GM12892 (cell line): ENCODE measurements around the gene ERGIC2. TPM values are rescaled to one million over a fixed set of nuclear protein-coding genes. Genes with fewer than 3 reads are reported as not detected.

Experiments
- DNase-seq: peaks from one replicate; pipeline ENCODE4 v3.0.0; 2011; ENCODE audit not compliant: insufficient read length
- FAIRE-seq: peaks from 2 replicates; lab custom pipeline; 2011; peaks lifted over from hg19 to GRCh38; lab: Jason Lieb, UNC
- POLR2A ChIP-seq: IDR thresholded peaks from 2 replicates; pipeline ENCODE4 v1.6.1; 2011; ENCODE audit warnings: low read depth, low read length, control low read depth
- POLR2AphosphoS5 ChIP-seq: IDR thresholded peaks from 2 replicates; pipeline ENCODE4 v1.6.1; 2011; ENCODE audit warnings: low read depth, low read length, control low read depth
- TAF1 ChIP-seq: IDR thresholded peaks from 2 replicates; pipeline ENCODE4 v1.6.1; 2011; ENCODE audit warnings: low read depth, mild to moderate bottlenecking, control low read depth, low read length, borderline replicate concordance
- polyA plus RNA-seq: library from polyadenylated mRNA; unstranded; fragments of >200 nt; gene quantifications from one replicate; pipeline ENCODE4 v1.2.1, GENCODE V29; 2012; ENCODE audit warnings: missing spikeins, inconsistent platforms; ENCODE audit not compliant: missing spikeins

ERGIC2 gene, protein sequence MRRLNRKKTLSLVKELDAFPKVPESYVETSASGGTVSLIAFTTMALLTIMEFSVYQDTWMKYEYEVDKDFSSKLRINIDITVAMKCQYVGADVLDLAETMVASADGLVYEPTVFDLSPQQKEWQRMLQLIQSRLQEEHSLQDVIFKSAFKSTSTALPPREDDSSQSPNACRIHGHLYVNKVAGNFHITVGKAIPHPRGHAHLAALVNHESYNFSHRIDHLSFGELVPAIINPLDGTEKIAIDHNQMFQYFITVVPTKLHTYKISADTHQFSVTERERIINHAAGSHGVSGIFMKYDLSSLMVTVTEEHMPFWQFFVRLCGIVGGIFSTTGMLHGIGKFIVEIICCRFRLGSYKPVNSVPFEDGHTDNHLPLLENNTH
- polyA plus RNA-seq, result 49.4 TPM

DNA sequence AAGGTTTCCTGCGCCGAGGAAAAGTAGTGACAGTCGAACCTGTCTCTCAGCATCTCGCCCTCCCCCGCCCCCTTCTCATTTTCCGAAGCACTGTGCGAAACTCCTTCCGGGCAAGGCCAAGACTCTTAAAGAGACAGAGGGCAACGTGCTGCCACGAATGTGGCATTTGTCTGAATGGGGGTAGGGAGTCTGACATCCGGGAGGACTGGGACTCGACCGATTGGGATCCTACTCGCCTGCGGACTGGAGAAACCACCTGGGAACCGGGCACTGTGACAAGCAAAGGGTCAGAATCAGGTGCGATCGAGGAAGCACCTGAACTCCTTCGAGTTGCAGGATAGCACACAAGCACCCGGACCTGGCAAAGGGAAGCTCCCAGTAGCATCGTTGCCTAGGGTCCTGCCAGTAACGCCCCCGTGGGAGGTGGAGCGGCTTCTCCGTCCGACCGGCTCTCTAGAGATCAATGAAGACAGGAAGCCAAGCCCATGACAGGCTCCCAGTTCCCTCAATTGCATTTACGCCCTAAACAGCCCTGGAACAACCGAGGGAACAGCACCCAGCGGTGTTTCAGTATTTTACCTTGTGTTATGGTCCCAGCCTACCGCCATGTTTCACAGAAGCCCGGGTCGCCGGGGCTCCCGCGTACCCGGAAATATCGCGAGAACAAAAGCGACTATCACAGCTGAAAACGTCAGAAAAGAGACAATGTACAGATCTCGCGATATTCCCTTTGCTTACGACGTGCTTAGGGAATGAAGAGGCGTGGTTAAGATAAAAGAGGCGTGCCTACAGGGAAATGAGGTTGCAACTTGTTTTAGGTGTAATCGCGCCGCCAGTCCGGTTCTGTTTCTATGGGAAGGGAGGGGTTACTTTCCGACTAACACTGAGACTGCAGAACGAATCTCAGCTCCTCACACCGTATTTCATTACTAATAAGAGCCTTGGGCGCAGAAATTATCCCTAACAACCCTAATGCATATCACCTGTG is at the start of gene ERGIC2:
ERGIC2 (minus strand) TSS at position 637 of the 988 bp plus-strand sequence. CDS start 9,539 bp downstream, outside the sequence.
- TF ChIP-seq TAF1, result peak; percentile 55
- peak; percentile 56 for TF ChIP-seq POLR2A
- TF ChIP-seq POLR2AphosphoS5, result peak; percentile 83
- DNase-seq (peak; percentile 47), FAIRE-seq (peak; percentile 89)

- FAIRE-seq (no peak), DNase-seq (no peak)
- TF ChIP-seq POLR2A (no peak), TAF1 (no peak)
These were observed 49.7 kb upstream of the ERGIC2 start for GRCh38 chr12:29430716-29431044.

DNA sequence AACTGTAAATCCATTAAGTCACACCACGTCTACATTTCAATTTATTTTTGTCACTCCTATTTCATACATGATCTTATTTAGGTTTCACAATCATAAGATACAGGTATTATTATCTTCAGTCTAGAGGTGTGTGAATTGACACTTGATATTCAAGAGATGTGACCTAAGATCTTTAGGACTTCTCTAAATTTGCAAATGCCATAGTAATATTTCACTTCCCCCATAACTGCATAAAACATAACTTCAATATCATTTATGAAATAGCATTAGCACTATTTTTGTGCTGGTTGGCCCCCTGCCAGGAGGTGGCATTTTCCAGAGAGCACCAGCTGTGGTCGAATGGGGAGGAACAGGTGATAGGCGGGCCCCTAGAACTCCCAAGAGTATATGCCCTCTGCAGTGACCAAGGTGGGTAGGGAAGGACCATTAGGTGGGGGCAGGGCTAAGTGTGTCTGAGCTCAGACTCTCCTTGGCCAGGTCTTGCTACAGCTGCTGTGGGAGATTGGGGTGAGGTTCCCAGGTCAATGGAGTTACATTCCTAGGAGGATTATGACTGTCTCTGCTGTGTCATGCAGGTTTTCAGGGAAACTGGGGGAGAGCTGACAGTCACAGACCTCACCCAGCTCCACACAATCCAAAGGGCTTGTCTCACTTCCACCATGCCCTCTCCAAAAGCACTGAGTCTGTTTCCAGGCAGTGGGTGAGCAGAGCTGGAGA is 49.2 kb upstream of the ERGIC2 start:
- DNase-seq, result no peak
- no peak for FAIRE-seq
- no peak for TF ChIP-seq POLR2AphosphoS5
- TF ChIP-seq POLR2A, result no peak
- no peak for TF ChIP-seq TAF1

- FAIRE-seq (no peak), DNase-seq (no peak)
- TF ChIP-seq TAF1, result no peak
- no peak for TF ChIP-seq POLR2AphosphoS5
- TF ChIP-seq POLR2A, result no peak
These were observed 47.7 kb upstream of the ERGIC2 start for GRCh38 chr12:29428633-29429032.

DNA sequence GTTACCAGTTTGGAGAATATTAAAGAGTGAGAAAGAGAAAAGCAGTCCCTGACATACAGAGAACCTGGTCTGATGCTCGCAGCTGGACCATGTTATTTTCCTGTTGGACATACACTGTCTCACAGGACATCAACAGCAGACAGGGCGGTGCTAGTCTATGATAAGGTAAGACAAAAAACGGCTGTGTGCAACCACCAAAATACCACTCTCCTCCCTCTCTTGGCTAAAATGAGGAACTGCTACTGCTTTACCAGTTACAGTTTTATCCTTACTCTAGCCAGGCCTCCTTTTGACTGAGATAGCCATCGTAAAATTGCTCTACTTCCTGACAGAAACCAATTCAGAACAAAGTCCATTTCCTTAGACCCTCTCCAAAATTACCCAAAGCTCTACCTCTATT is 47.0 kb upstream of the ERGIC2 start:
- peak; percentile 0 for DNase-seq
- TF ChIP-seq POLR2A, result no peak
- TF ChIP-seq TAF1, result no peak
- no peak for TF ChIP-seq POLR2AphosphoS5
- FAIRE-seq, result peak; percentile 81

GRCh38 chr12:29426498-29426897 is 45.5 kb upstream of the ERGIC2 start:
- no peak for FAIRE-seq
- TF ChIP-seq POLR2A (no peak), TAF1 (no peak), POLR2AphosphoS5 (no peak)
- no peak for DNase-seq

DNA sequence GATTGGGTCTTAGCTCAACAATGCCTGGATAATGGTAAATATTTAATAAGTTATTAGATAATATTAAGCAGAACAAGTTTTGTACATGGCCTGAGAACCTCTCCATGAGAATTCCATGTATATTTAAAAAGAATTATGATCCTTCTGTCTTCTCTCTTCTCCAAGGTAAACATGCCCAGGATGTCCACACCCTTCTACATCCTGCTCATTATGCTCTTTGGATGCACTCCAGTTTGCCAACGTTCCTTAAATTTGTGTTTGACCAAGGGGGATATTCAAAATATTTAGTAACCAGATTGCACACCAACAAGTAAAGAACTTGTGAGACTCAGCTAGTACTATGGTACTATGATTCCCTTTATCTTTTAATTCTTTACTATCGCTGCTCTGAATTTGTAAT is 44.8 kb upstream of the ERGIC2 start:
- FAIRE-seq (no peak), DNase-seq (no peak)
- TF ChIP-seq TAF1, result no peak
- no peak for TF ChIP-seq POLR2AphosphoS5
- TF ChIP-seq POLR2A, result no peak

GRCh38 chr12:29416748-29417147 is 35.8 kb upstream of the ERGIC2 start:
- no peak for FAIRE-seq
- no peak for DNase-seq
- no peak for TF ChIP-seq POLR2AphosphoS5
- no peak for TF ChIP-seq POLR2A
- no peak for TF ChIP-seq TAF1

DNA sequence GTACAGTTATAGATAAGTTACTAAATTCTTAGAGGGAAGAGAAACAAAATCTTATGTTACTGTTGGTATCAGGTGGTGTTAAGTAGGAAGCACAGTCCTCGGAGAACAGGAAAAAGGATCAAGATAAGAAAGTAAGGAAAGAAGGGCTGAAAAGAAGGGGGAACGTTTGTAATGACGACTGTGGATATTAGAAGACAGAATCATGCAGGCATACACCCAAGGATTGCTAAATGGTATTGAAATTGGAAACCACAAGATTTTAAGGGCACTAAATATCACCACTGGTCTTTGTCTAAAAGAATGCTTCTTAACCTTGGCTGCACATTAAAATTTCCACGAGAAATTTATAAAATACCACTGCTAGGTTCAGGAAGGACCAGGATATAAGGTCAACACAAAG is 34.1 kb upstream of the ERGIC2 start:
- DNase-seq, result no peak
- TF ChIP-seq TAF1, result no peak
- TF ChIP-seq POLR2AphosphoS5, result no peak
- no peak for TF ChIP-seq POLR2A
- no peak for FAIRE-seq

- DNase-seq (no peak), FAIRE-seq (no peak)
These were observed 33.4 kb upstream of the ERGIC2 start for GRCh38 chr12:29414368-29414767.

DNA sequence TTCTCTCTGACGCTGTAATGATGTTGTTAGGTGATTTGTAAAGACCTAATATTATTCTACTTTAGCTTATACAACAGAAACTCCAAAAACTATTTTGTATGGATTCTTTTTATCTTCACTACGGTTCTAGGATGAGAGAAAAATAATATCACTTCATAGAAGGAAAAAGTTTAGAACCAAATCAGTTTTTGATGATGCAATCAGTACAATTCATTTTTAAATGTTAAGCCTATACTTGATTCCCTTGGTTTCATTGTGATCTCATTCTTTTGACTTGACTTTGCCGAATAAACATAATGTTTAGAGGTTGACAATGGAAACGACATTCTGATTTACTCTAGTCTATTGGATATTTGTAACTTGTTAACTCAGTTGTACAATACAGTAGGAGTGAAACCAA is 24.6 kb upstream of the ERGIC2 start:
- FAIRE-seq (no peak), DNase-seq (no peak)
- TF ChIP-seq POLR2A, result no peak

More at GRCh38 chr12:29414368-29414767, 33.4 kb upstream of the ERGIC2 start:
- TF ChIP-seq TAF1 (no peak), POLR2A (no peak), POLR2AphosphoS5 (no peak)
